K562 (cell line): ENCODE data around the gene CFAP52. TPM values are rescaled to one million over a fixed set of nuclear protein-coding genes. Genes with fewer than 3 reads are reported as not detected.
"Not testable (repeated sequence)": the region's sequence is repeated elsewhere in the genome, so short reads cannot be mapped to it uniquely, and the experiment has no call there.

ENCODE experiments used
- ATAC-seq: fragments of 200-7000 bp; cut with Tn5 transposase; 3 replicates; pipeline ENCODE4 v1.9.1; 2020; ENCODE audit warnings: moderate library complexity
- BruUV-seq: library from RNA; stranded (reverse); fragments of 400-500 nt; replicated peaks from 2 replicates; lab custom pipeline; 2021; lab: Mats Ljungman, UMichigan
- CTCF ChIA-PET: fragments of 300-600 bp; formaldehyde crosslinking; extraction: SDS; loops from one replicate; lab custom pipeline; 2021; ENCODE audit warnings: low intra/inter-chr PET ratio; lab: Yijun Ruan, JAX
- POLR2A ChIA-PET: fragments of 300-600, 350-650 bp; sonication (Branson Sonifier 250); formaldehyde crosslinking; extraction: SDS; loops from one replicate; lab custom pipeline; 2021; ENCODE audit warnings: antibody characterized with exemption, inconsistent platforms; lab: Yijun Ruan, JAX
- DNase-seq, 4 experiments: peaks; one replicate each; pipeline versions ENCODE4 v3.0.0 to v3.0.0-alpha.2; 2011 to 2018; ENCODE audit warnings: low spot score in 3 of 4, mixed read lengths in 3 of 4; ENCODE audit errors: extremely low read depth in 1 of 4
- FAIRE-seq: peaks from 2 replicates; lab custom pipeline; 2011; peaks lifted over from hg19 to GRCh38; lab: Jason Lieb, UNC
- H2AFZ ChIP-seq: 2 replicates; pipeline ENCODE4 v1.6.0; 2011; ENCODE audit warnings: low read depth, low read length, control low read depth, inconsistent platforms
- H3K27ac ChIP-seq: fragments of 200-600 bp; 3 replicates; pipeline ENCODE4 v1.8.0; 2011; ENCODE audit warnings: low read depth, mild to moderate bottlenecking, control low read depth, inconsistent platforms, low read length, moderate library complexity, mixed read lengths; ENCODE audit errors: extremely low read depth
- H3K27me3 ChIP-seq, 2 experiments: fragments of 300-600 bp in 1 of 2; 2 replicates in 1 of 2; 3 replicates in 1 of 2; pipeline versions ENCODE4 v1.6.0 to v1.8.0; 2011; ENCODE audit warnings: inconsistent platforms in 2 of 2, low read length in 2 of 2, mild to moderate bottlenecking in 1 of 2, mixed read lengths in 1 of 2, moderate library complexity in 1 of 2; ENCODE audit not compliant: control insufficient read depth in 2 of 2, insufficient read depth in 2 of 2
- H3K36me3 ChIP-seq: fragments of 300-600 bp; 3 replicates; pipeline ENCODE4 v1.8.0; 2011; ENCODE audit warnings: mild to moderate bottlenecking, low read length, inconsistent platforms; ENCODE audit not compliant: control insufficient read depth, insufficient read depth
- H3K4me1 ChIP-seq, 2 experiments: fragments of 200-600 bp in 1 of 2; replicated peaks in 1 of 2; 2 replicates in 1 of 2; 3 replicates in 1 of 2; pipeline versions ENCODE4 v1.5.1 to v1.8.0; 2011; ENCODE audit warnings: inconsistent platforms in 2 of 2, low read length in 2 of 2, mild to moderate bottlenecking in 1 of 2, mixed read lengths in 1 of 2, moderate library complexity in 1 of 2; ENCODE audit not compliant: control insufficient read depth in 2 of 2, insufficient read depth in 2 of 2
- H3K4me2 ChIP-seq: 2 replicates; pipeline ENCODE4 v1.6.1; 2011; ENCODE audit warnings: low read length, control low read depth, inconsistent platforms, mixed read lengths; ENCODE audit not compliant: insufficient read depth
- H3K4me3 ChIP-seq: fragments of 200-600 bp; sonication (generic), shearing (Covaris generic); 2 replicates; pipeline ENCODE4 v1.5.1; 2016; ENCODE audit warnings: control low read depth, inconsistent platforms
- H3K79me2 ChIP-seq: fragments of 200-600 bp; 3 replicates; pipeline ENCODE4 v1.8.0; 2011; ENCODE audit warnings: low read length, inconsistent platforms; ENCODE audit not compliant: control insufficient read depth, insufficient read depth
- H3K9ac ChIP-seq, 2 experiments: 2 replicates each; pipeline versions ENCODE4 v1.6.0 to v1.6.1; 2011; ENCODE audit warnings: low read depth in 2 of 2, low read length in 2 of 2, control low read depth in 1 of 2, inconsistent platforms in 1 of 2, mild to moderate bottlenecking in 1 of 2, mixed read lengths in 1 of 2; ENCODE audit not compliant: insufficient read depth in 1 of 2
- H3K9me1 ChIP-seq: one replicate; pipeline ENCODE4 v1.6.0; 2011; ENCODE audit warnings: inconsistent platforms, mild to moderate bottlenecking, low read length, moderate library complexity; ENCODE audit not compliant: control insufficient read depth, insufficient read depth
- H3K9me3 ChIP-seq: replicated peaks from 2 replicates; pipeline ENCODE4 v1.5.1; 2011; ENCODE audit warnings: low read depth, low read length, inconsistent platforms; ENCODE audit not compliant: control insufficient read depth, insufficient read depth
- H4K20me1 ChIP-seq: replicated peaks from 2 replicates; pipeline ENCODE4 v1.6.1; 2011; ENCODE audit warnings: low read length, inconsistent platforms, mixed read lengths; ENCODE audit not compliant: control insufficient read depth, insufficient read depth
- ARID1B ChIP-seq: fragments of 450-650 bp; IDR thresholded peaks from 2 replicates; pipeline ENCODE4 v1.6.1; 2016; ENCODE audit warnings: antibody characterized with exemption, mild to moderate bottlenecking, inconsistent platforms
- BRF1 ChIP-seq: IDR thresholded peaks from 3 replicates; pipeline ENCODE4 v1.6.1; 2011; ENCODE audit warnings: borderline replicate concordance, mild to moderate bottlenecking; ENCODE audit not compliant: insufficient read length; ENCODE audit errors: extremely low read depth
- KDM5B ChIP-seq: fragments of 200-600 bp; sonication (generic); IDR thresholded peaks from 2 replicates; pipeline ENCODE4 v1.6.1; 2012; ENCODE audit warnings: low read depth, mild to moderate bottlenecking, moderate library complexity, low read length, control low read depth, inconsistent platforms; ENCODE audit not compliant: insufficient replicate concordance
- RBM39 ChIP-seq: fragments of 200-400 bp; formaldehyde crosslinking; optimal IDR thresholded peaks from 2 replicates; pipeline ENCODE3; 2018; ENCODE audit warnings: low read depth, low read length
- SNIP1 ChIP-seq: fragments of 450-650 bp; IDR thresholded peaks from 2 replicates; pipeline ENCODE4 v1.7.1; 2017; ENCODE audit warnings: low read depth, mild to moderate bottlenecking
- SREBF1 ChIP-seq: fragments of 150-350 bp; IDR thresholded peaks from 2 replicates; pipeline ENCODE4 v1.6.1; 2014; ENCODE audit warnings: antibody characterized with exemption, low read depth, low read length, borderline replicate concordance
- TEAD2 ChIP-seq: fragments of 450-650 bp; IDR thresholded peaks from 2 replicates; pipeline ENCODE4 v1.6.1; 2016; ENCODE audit warnings: missing genetic modification characterization, control low read depth, missing compliant biosample characterization
- THRAP3 ChIP-seq: fragments of 450-650 bp; IDR thresholded peaks from 2 replicates; pipeline ENCODE4 v1.6.1; 2016; ENCODE audit warnings: mild to moderate bottlenecking, inconsistent platforms, borderline replicate concordance
- ZFP30 ChIP-seq: fragments of 250-450 bp; sonication (Bioruptor Pico); IDR thresholded peaks from 2 replicates; pipeline ENCODE4 v1.8.0; 2022; ENCODE audit warnings: moderate library complexity, mild to moderate bottlenecking, inconsistent platforms, borderline replicate concordance
- ZNF197 ChIP-seq: fragments of 200-800 bp; sonication (Bioruptor generic); IDR thresholded peaks from 2 replicates; pipeline ENCODE4 v1.6.1; 2016; ENCODE audit warnings: low read depth, missing genetic modification characterization, missing compliant biosample characterization
- ZNF431 ChIP-seq: sonication (generic); formaldehyde crosslinking; IDR thresholded peaks from 2 replicates; pipeline ENCODE4 v1.8.0; 2022; ENCODE audit warnings: mild to moderate bottlenecking, missing genetic modification reagents
- WGBS: fragments of 100-300 bp; shearing (Covaris generic); methylation state at CpG from one replicate; pipeline ENCODE4 v1.1.6; 2016; ENCODE audit warnings: low coverage, mixed read lengths; ENCODE audit not compliant: insufficient coverage; ENCODE audit errors: missing lambda C conversion rate; 5-methylcytosine and 5-hydroxymethylcytosine counted together
- in situ Hi-C: fragments of 300-500 bp; cut with MboI; formaldehyde crosslinking; loops from 4 replicates; pipeline ENCODE4 v1.15.0; 2018; ENCODE audit warnings: inconsistent platforms, mixed read lengths
- intact Hi-C: fragments of 100-400 bp; cut with micrococcal nuclease; formaldehyde crosslinking; loops from 2 replicates; pipeline ENCODE4 v1.14.2; 2022
- polyA plus RNA-seq, 8 experiments: library from polyadenylated mRNA; depleted of rRNA in 4 of 8; stranded (reverse) in 5 of 8; unstranded in 3 of 8; fragments of >200 nt; fragmentation: Nextera tagmentation in 2 of 8; fragmentation: Illumina TruSeq in 1 of 8; extraction: Ambion mirVana in 2 of 8; extraction: Trizol in 1 of 8; gene quantifications; 2 replicates each; pipeline versions ENCODE4 v1.2.1 to v1.2.3, GENCODE V29; 2011 to 2014; ENCODE audit warnings: inconsistent platforms in 1 of 8, missing spikeins in 1 of 8
- total RNA-seq, 7 experiments: library from RNA; depleted of rRNA in 6 of 7; stranded (reverse); fragments of >200 nt in 6 of 7; fragmentation: Illumina TruSeq in 2 of 7; extraction: Trizol in 2 of 7; gene quantifications; 2 replicates each; pipeline versions ENCODE4 v1.2.1 to v1.2.3, GENCODE V29; 2011 to 2021; ENCODE audit warnings: low replicate concordance in 1 of 7
- TF ChIP-seq, protein P1 (sequence below), 2 experiments: fragments of 450-650 bp; conservative IDR thresholded peaks; 2 replicates each; pipeline ENCODE4 v1.6.1; 2017; ENCODE audit warnings: mild to moderate bottlenecking in 2 of 2, moderate library complexity in 2 of 2

The CFAP52 gene
- total and polyA plus RNA-seq, 9 of the 15 experiments (the other 6 are each of a cell fraction or from before 2014, with no cell fraction given): not detected

GRCh38 chr17:9663511-9663910 is 87.1 kb downstream of the CFAP52 start:
- H3K27me3 ChIP-seq, POLR2A ChIA-PET, FAIRE-seq, in situ Hi-C loops, H3K79me2 ChIP-seq, DNase-seq, H3K4me1 ChIP-seq, H3K4me3 ChIP-seq, H3K9ac ChIP-seq, H2AFZ ChIP-seq, H3K27ac ChIP-seq, intact Hi-C loops, H4K20me1 ChIP-seq, ATAC-seq, H3K4me2 ChIP-seq, H3K9me3 ChIP-seq, BruUV-seq, H3K36me3 ChIP-seq, CTCF ChIA-PET, H3K9me1 ChIP-seq: not testable (repeated sequence)
- 2% methylated on average over 6 of the region's 11 CpGs for WGBS

- Histone ChIP-seq H3K9ac (no peak overlapping the region), H2AFZ (no peak overlapping the region), H4K20me1 (no peaks in the 10 kb centered on the region), H3K36me3 (no peaks in the 10 kb centered on the region), H3K79me2 (no peaks in the 10 kb centered on the region), H3K4me2 (no peak overlapping the region), H3K4me3 (no peak overlapping the region), H3K9me1 (no peaks in the 10 kb centered on the region), H3K27me3 (peaks cover 0 to 8% of the 10 kb centered on the region in 2 experiments; a peak in 1 of 5 replicates), H3K9me3 (no peaks in the 10 kb centered on the region), H3K27ac (no peak overlapping the region), H3K4me1 (no peaks in the 10 kb centered on the region)
- POLR2A ChIA-PET: no interaction called here
- no peak for DNase-seq
- intact Hi-C loops (no loop called here), in situ Hi-C loops (no loop called here)
- CTCF ChIA-PET: no interaction called here
- BruUV-seq: no TSS peak
- FAIRE-seq: no peak
- 0% methylated on average over 4 of the region's 5 CpGs for WGBS
- ATAC-seq: no peak
- TF ChIP-seq BRF1 (no peak), ZNF197 (CRISPR knock-in tag) (no peak), ZNF431 (no peak), ARID1B (no peak), ZFP30 (CRISPR knock-in tag) (no peak), TEAD2 (tag) (no peak), SREBF1 (no peak), SNIP1 (no peak), KDM5B (no peak), RBM39 (no peak), THRAP3 (no peak)
- TF ChIP-seq, protein P1, sequence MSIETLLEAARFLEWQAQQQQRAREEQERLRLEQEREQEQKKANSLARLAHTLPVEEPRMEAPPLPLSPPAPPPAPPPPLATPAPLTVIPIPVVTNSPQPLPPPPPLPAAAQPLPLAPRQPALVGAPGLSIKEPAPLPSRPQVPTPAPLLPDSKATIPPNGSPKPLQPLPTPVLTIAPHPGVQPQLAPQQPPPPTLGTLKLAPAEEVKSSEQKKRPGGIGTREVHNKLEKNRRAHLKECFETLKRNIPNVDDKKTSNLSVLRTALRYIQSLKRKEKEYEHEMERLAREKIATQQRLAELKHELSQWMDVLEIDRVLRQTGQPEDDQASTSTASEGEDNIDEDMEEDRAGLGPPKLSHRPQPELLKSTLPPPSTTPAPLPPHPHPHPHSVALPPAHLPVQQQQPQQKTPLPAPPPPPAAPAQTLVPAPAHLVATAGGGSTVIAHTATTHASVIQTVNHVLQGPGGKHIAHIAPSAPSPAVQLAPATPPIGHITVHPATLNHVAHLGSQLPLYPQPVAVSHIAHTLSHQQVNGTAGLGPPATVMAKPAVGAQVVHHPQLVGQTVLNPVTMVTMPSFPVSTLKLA (conservative IDR thresholded peaks at IDR 0.05): no peak
Measured at GRCh38 chr17:9666461-9667050, 90.1 kb downstream of the CFAP52 start.
